Amygdala (tissue), 56 donors: ENCODE results near the gene PCDHB10.
A peak's percentile ranks its signal among the peaks of the same experiment; 100 is the strongest.
"Not testable (repeated sequence)": the region's sequence is repeated elsewhere in the genome, so short reads cannot be mapped to it uniquely, and the experiment has no call there.

ENCODE experiments used
- DNase-seq, 56 donors: peaks; one replicate each; lab custom pipeline; 2025; lab: John Stamatoyannopoulos, UW

PCDHB10 gene

GRCh38 chr5:141184117-141184855, 7.9 kb upstream of the PCDHB10 start:
- not testable (repeated sequence) for DNase-seq

GRCh38 chr5:141186897-141187512, 5.1 kb upstream of the PCDHB10 start, which contains the start of gene PCDHB9:
Gene PCDHB9, plus strand, starts transcription at chr5:141187161. Its CDS starts 158 bp downstream, at chr5:141187319.
- peak in 2 of 56 donors; percentile 12 to 23 for DNase-seq

- not testable (repeated sequence) for DNase-seq
Observed at GRCh38 chr5:141188682-141189081, 3.5 kb upstream of the PCDHB10 start.

GRCh38 chr5:141189131-141189530, 3.0 kb upstream of the PCDHB10 start:
- DNase-seq, result not testable (repeated sequence)

- not testable (repeated sequence) for DNase-seq
Observed at GRCh38 chr5:141194332-141194731, 2.2 kb downstream of the PCDHB10 start.

- no peak for DNase-seq
Observed at GRCh38 chr5:141196363-141196762, 4.2 kb downstream of the PCDHB10 start.

GRCh38 chr5:141199359-141200235, 7.4 kb downstream of the PCDHB10 start, which contains the start of gene PCDHB11:
Gene PCDHB11, plus strand, starts transcription at chr5:141199627. Its CDS starts 148 bp downstream, at chr5:141199775.
- no peak for DNase-seq

GRCh38 chr5:141201126-141201525, 9.0 kb downstream of the PCDHB10 start:
- DNase-seq, result not testable (repeated sequence)

- not testable (repeated sequence) for DNase-seq
Observed at GRCh38 chr5:141201646-141202045, 9.5 kb downstream of the PCDHB10 start.

- peak in 2 of 56 donors; percentile 16 to 23 for DNase-seq
Observed at GRCh38 chr5:141208478-141208877, 16.3 kb downstream of the PCDHB10 start, which contains the start of gene PCDHB12. Gene PCDHB12, plus strand, starts transcription at chr5:141208719. Its CDS starts 189 bp downstream, at chr5:141208908.

GRCh38 chr5:141210281-141210680, 18.1 kb downstream of the PCDHB10 start:
- DNase-seq, result not testable (repeated sequence)

- not testable (repeated sequence) for DNase-seq
Observed at GRCh38 chr5:141210849-141211248, 18.7 kb downstream of the PCDHB10 start.

GRCh38 chr5:141213656-141214339, 21.6 kb downstream of the PCDHB10 start, which contains the start of gene PCDHB13:
Gene PCDHB13, plus strand, starts transcription at chr5:141213919. Its CDS starts 205 bp downstream, at chr5:141214124.
- peak in 10 of 56 donors; percentile 4 to 40 (median 10) for DNase-seq

GRCh38 chr5:141214583-141214982, 22.4 kb downstream of the PCDHB10 start:
- DNase-seq, result not testable (repeated sequence)

- not testable (repeated sequence) for DNase-seq
Observed at GRCh38 chr5:141215504-141215903, 23.4 kb downstream of the PCDHB10 start.

GRCh38 chr5:141216035-141216434, 23.9 kb downstream of the PCDHB10 start:
- DNase-seq, result not testable (repeated sequence)

- DNase-seq, result no peak
Observed at GRCh38 chr5:141223112-141223783, 31.1 kb downstream of the PCDHB10 start, which contains the start of gene PCDHB14. Gene PCDHB14, plus strand, starts transcription at chr5:141223343. Its CDS starts 163 bp downstream, at chr5:141223506.

- DNase-seq, result not testable (repeated sequence)
Observed at GRCh38 chr5:141224844-141225243, 32.7 kb downstream of the PCDHB10 start.

GRCh38 chr5:141225421-141225820, 33.3 kb downstream of the PCDHB10 start:
- not testable (repeated sequence) for DNase-seq
